Astrocyte of the cerebellum (primary cell): ENCODE data around the gene CAB39.

Experiments used
- DNase-seq: peaks from one replicate; pipeline ENCODE4 v3.0.0-alpha.2; 2011; ENCODE audit warnings: low read depth
- H3K4me3 ChIP-seq: 2 replicates; pipeline ENCODE4 v1.5.1; 2011; ENCODE audit warnings: mild to moderate bottlenecking, low read depth, low read length, moderate library complexity
- in situ Hi-C: cut with HindIII; loops from 2 replicates; pipeline ENCODE4 v1.10.0; 2017; ENCODE audit warnings: low sequenced_read_pairs
- TF ChIP-seq, protein P1 (sequence below): IDR thresholded peaks from 2 replicates; pipeline ENCODE4 v1.5.1; 2012; ENCODE audit warnings: low read length, low read depth, moderate library complexity, mild to moderate bottlenecking; ENCODE audit errors: missing control alignments

The CAB39 gene

GRCh38 chr2:230749111-230749510, 36.5 kb downstream of the CAB39 start:
- DNase-seq = no peak
- H3K4me3 ChIP-seq = no peak overlapping the region
- TF ChIP-seq, protein P1, sequence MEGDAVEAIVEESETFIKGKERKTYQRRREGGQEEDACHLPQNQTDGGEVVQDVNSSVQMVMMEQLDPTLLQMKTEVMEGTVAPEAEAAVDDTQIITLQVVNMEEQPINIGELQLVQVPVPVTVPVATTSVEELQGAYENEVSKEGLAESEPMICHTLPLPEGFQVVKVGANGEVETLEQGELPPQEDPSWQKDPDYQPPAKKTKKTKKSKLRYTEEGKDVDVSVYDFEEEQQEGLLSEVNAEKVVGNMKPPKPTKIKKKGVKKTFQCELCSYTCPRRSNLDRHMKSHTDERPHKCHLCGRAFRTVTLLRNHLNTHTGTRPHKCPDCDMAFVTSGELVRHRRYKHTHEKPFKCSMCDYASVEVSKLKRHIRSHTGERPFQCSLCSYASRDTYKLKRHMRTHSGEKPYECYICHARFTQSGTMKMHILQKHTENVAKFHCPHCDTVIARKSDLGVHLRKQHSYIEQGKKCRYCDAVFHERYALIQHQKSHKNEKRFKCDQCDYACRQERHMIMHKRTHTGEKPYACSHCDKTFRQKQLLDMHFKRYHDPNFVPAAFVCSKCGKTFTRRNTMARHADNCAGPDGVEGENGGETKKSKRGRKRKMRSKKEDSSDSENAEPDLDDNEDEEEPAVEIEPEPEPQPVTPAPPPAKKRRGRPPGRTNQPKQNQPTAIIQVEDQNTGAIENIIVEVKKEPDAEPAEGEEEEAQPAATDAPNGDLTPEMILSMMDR = no peak
- in situ Hi-C loops = no loop called here

DNA sequence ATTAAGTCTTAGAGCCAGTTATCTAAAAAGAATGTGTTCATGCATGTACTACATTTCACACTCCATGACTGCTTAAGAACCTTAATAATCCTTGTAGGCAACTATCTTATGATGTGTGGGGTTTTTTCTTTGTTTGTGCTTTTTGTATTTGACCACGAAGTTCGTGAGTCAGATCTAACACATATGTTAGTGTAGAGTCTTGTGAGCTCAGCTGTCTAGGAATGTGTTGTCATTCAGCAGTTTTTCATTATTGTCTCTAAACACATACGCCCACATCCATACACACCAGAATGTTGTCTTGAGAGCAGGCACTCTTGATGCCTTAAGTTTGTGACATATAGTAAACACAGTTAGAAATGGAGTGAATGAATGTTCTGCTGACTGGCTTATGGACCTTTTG, 38.4 kb downstream of the CAB39 start:
- TF ChIP-seq, protein P1 = no peak

DNA sequence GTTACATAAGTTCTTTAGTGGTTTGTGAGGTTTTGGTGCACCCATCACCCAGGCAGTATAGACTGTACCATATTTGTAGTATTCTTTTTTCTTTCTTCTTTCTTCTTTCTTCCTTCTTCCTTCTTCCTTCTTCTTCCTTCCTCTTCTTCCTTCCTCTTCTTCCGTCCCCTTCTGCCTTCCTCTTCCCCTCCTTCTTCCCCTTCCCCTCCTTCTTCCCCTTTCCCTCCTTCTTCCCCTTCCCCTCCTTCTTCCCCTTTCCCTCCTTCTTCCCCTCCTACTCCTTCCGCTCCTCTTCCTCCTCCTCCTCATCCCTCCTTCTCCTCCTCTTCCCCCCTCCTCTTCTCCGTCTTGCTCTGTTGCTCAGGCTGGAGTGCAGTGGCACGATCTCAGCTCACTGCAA, 41.6 kb downstream of the CAB39 start:
- no peak for DNase-seq
- no peak overlapping the region for H3K4me3 ChIP-seq
- in situ Hi-C loops = no loop called here
- TF ChIP-seq, protein P1 = no peak

More for the DNA sequence above, 38.4 kb downstream of the CAB39 start:
- no peak for DNase-seq
- in situ Hi-C loops = no loop called here
- no peak overlapping the region for H3K4me3 ChIP-seq

- no peak for DNase-seq
- TF ChIP-seq, protein P1 = no peak
- in situ Hi-C loops = no loop called here
- no peak overlapping the region for H3K4me3 ChIP-seq
Measured at GRCh38 chr2:230757476-230757875, 44.8 kb downstream of the CAB39 start.

- in situ Hi-C loops = no loop called here
- no peak overlapping the region for H3K4me3 ChIP-seq
- TF ChIP-seq, protein P1 = no peak
- peak; percentile 87 for DNase-seq
Measured at GRCh38 chr2:230758566-230759480, 46.2 kb downstream of the CAB39 start.

GRCh38 chr2:230759481-230760167, 47.0 kb downstream of the CAB39 start:
- in situ Hi-C loops = no loop called here
- no peak overlapping the region for H3K4me3 ChIP-seq
- DNase-seq = no peak
- TF ChIP-seq, protein P1 = no peak
